Stimulated activated CD8-positive, alpha-beta memory T cell treated with anti-CD3 and anti-CD28 coated beads, Interleukin-4, amount 100 ng/mL, for 4 hours (primary cell): ENCODE data around the gene RAB12.
"Not testable (repeated sequence)": the region's sequence is repeated elsewhere in the genome, so short reads cannot be mapped to it uniquely, and the experiment has no call there.

ENCODE experiments used
- DNase-seq, 2 donors: peaks; one replicate each; pipeline ENCODE4 v3.0.0-alpha.2; 2020; ENCODE audit warnings: low read depth in 2 of 2, low spot score in 1 of 2

RAB12 gene, protein sequence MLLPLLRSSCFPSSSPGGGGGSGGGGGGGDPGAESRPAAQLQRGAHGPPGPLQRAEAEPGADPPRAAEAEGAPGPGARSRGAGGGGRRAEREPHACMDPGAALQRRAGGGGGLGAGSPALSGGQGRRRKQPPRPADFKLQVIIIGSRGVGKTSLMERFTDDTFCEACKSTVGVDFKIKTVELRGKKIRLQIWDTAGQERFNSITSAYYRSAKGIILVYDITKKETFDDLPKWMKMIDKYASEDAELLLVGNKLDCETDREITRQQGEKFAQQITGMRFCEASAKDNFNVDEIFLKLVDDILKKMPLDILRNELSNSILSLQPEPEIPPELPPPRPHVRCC

DNA sequence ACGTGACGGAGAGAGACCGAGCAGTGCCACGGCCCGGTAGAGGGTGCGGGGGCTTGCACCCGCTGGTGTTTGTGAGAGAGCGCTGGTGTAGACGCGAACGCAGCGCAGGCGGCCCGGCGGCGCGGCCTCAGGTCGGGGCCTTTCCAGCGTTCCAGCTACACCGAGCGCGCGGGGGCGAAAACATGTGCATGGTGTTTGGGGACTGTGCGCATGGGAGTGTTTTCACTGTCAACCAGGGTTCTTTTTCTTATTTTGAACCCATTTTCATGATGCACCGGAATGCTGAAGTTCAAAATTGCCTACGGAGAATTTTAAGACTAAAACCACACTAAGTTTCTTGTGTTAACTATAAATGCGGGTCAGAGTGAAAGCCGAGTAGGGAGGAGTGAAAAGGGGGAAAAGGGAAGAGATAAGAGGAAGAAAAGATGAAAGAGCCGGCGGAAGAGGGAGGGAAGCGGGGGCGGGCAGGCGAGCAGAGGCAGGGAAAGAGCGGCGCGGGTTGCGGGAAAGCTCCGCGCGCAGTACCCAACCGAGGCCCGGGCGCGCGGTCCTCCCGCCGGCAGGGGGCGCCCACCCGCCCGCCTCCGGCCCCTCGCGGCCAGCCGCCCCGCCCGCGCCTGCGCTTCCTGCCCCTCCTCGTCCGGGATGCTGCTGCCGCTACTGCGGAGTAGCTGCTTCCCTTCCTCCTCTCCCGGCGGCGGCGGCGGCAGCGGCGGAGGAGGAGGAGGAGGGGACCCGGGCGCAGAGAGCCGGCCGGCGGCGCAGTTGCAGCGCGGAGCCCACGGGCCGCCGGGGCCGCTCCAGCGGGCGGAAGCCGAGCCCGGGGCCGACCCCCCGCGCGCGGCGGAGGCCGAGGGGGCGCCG is at the start of gene RAB12:
Gene RAB12 (plus strand): TSS at position 643 of the 864 bp plus-strand sequence. CDS start 3 bp downstream, at position 646.
- peak; percentile 65 to 72 for DNase-seq

DNA sequence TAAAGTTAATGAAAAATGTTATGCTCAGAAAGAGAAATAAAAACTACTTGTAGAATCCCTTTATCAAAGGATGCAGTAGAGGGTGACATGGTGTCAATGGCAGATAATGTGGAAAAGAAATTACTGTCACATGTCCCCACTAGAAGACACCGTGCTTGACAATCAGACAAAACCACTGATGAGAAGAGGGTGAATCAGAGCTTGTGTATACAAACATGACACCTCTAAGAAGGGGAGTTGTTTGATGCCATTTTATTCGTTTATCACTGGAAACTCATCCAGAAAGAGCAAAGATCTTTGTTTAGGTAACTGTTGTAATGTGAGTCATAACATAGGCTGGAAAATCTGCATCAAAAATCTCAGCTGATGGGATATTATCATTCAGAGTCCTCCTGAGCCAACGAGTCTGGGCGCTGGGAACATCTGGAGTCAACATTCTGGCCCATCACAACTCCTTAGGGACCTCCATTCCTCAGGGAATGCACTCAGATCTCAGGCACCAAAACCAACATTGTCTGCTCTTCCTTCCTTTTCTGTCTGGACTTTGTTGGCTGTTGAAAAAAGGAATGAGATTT is 49.5 kb upstream of the RAB12 start:
- DNase-seq = no peak

DNA sequence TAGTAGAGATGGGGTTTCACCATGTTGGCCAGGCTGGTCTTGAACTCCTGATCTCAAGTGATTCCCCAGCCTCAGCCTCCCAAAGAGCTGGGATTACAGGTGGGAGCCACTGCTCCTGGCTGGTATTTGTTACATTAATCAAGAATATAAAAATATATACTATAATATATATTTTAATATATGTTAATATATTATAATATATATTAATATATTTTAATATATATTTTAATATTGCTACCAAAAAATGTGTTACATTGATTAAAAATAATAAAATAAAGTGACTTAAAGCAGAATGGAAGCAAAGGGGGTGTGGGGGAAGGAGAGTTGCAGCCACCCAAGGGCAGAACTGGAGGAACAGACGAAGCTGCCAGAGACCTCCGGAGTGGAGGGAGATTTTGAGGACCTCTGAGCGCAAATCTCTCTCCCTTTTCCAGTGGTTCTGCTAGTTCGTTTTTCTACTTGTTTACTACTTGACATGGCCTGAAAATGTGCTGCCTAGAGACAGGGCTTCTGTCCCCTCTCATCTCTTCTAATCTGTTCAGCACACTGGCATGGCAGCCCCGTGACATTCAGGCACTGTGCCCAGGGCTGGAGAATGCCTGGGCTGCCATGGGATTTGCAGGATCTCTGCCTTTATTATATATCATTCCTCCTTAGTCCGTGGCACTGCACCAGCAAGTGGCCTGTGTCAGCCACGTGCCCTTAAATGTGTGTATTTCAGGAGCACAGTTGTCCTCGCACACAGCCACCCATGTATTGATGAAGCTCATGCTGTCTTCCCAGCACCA is 47.9 kb upstream of the RAB12 start:
- DNase-seq = no peak

DNA sequence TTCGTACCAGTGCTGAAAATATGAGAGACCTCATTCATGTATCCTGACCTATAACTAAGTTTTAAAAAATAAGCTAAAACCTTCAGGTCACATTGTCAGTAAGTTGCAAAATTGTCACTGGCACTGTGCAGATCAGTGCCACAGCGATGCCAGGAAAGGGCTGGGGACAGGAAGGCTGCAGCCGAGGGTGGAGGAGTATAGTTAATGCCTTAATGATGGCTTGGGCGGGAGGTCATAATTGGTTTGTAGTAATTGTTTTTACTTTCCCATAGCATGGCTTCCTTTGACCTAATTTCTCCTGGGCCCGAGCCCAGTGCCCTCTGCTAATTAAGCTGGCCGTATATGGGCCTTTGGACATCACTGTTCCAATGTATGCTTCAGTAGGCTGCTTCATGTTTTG is 47.2 kb upstream of the RAB12 start:
- DNase-seq = no peak

DNA sequence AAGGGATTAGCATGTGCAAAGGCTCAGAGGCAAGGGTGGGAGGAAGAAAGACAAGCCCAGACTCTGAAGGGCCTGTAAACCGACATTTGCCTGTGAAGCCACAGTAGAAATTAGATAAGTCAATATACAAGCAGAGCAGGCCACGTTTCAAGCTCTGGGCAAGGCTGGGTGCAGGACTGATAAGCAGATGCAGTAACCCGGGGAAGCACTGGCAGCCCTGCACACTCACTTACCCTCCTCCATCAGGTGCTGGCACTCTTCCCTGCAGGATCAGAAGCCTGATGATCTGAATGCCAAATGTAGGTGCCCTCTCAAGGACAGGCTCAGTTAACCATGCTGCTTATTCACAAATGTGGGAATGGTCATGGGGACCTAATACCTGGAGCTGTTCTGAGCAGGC is 46.3 kb upstream of the RAB12 start:
- DNase-seq = no peak

DNA sequence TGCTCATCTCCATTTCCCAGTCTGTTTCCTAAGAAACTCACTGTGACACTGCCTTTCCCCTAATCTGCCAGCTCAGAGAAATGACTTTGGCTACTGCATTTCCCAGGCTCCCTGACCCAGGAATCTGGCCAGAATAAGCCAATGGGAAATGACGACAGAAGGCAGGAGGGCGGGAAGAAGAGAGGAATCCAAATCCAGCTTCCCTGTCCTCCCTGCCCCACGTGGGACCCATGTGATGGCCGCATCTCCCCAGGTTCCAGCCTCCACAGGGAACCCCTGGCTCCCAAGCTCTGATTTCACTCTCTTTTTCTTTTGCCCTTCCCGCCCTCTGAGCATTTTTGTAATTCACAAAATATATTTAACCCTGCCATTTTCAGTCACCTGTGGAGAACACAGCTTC is 37.8 kb upstream of the RAB12 start:
- no peak for DNase-seq

DNA sequence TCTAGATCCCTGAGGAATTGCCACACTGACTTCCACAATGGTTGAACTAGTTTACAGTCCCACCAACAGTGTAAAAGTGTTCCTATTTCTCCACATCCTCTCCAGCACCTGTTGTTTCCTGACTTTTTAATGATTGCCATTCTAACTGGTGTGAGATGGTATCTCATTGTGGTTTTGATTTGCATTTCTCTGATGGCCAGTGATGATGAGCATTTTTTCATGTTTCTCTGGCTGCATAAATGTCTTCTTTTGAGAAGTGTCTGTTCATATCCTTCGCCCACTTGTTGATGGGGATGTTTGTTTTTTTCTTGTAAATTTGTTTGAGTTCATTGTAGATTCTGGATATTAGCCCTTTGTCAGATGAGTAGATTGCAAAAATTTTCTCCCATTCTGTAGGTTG is 35.5 kb upstream of the RAB12 start:
- DNase-seq = not testable (repeated sequence)

DNA sequence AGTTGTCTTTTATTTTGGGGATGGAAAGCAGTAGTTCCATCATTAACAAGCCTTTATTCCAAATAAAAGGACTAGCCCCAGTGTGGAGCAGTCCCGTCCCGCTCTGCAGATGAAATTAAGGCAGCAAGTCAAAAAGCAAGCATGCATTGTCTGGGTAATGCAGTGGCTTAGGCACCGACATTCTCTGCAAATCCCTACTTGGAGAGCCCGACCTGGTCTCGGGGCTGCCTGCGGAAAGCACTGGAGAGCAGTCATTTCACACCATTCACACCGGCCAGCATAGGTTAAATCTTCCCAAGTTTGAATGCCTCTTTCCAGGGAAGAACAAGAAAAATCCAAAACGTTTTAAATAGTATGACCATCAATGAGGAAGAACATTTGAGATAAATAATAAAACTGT is 24.4 kb upstream of the RAB12 start:
- DNase-seq = no peak

DNA sequence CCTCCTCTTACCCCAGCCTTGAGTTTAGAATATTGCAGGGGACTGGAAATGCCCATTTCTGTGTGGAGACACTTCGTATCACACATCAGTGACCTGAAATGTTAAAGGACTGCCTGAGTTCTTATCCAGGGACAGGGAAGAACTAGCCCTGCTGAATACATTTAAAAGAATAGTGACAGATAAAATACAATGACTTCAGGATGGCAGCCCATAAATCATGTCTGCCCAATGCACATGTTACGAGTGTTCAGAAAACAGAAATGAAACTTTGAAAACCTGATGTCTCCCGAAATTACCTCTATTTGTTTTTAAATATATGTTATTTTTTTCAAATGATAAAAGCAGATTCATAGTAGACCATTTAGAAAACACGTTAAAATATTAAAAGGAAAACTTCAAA is 22.3 kb upstream of the RAB12 start:
- DNase-seq = no peak

DNA sequence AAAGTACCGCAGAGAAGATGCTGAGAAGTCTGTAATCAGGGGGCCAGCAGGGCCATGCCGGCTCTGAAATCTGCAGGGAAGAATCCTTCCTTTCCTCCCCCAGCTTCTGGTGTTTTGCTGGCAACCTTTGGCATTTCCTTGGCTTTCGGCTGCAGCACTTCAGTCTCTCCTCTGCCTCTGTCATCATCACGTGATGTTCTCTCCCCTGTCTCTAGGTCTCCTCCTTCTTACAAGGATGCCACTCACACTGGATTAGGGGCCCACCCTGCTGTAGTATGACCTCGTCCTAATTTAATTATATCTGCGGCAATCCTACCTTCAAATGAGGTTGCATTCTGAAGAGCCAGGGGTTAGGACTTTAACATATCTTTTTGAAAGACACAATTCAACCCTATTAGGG is 13.8 kb upstream of the RAB12 start:
- no peak for DNase-seq

DNA sequence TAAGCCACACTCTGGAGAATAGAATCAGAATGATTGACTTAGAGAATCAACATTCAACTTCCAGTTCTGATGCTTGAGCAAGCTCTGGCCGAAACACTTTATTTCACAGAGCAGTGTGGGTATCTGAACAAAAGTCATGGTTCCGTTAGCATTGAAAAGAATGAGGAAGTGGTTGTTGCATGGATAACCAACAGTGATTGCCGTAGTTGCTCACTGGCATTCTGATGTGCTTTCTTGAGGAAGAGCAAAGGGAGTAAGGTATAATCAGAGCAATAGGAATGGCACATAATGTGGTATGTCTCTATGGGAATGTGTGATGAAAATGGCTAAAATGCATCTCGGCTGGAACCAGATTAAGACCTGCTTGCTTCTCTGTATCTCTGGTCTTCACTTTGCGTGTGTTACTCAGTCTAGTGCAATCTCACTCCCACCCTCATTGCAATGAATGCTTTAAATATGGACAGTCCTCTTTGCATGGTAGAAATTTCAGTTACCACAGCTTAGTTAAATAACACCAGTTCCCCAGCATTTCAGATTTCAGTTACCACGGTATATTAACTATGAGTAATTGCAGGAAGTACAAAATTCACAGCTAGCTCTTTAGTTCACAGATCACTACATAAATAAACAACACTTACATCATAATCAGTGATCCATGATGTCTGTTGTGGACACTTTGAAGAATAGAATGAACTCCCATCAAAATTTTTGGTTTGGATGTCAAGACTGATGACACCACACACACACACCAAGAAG is 7.8 kb upstream of the RAB12 start:
- no peak for DNase-seq

DNA sequence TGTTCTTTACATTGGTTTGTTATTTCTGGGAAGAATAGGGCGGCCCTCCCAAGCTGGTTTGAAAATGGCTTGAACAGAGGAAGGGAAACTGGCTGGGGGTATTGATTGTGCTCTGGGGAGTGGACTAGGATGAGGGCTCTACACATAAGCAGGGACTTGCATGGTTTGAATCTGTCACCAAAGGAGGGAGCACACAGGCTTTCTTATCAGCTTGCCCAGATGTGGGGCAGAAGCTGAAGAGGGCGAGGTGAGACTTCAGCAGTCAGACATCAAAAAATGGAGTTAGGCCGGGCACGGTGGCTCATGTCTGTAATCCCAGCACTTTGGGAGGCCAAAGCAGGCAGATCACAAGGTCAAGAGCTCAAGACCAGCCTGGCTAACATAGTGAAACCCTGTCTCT is 7.2 kb upstream of the RAB12 start:
- DNase-seq = no peak

DNA sequence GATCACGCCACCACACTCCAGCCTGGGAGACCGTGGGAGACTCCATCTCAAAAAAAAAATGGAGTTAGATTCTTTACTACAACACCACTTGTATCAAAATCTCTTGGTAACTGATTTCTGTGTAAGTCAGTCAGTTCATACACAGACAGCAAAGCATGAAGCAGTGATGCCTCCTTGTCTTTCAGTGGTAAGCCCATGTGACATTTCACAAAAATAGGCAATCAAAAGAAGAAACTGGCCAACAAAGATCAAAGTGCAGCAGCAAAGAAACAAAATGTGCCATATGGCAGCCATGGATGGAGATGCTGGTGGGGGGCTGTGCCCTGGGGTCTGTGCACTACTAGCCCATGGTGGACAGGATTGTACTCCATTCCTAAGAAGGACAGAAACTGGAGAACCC is 6.7 kb upstream of the RAB12 start:
- DNase-seq = no peak

DNA sequence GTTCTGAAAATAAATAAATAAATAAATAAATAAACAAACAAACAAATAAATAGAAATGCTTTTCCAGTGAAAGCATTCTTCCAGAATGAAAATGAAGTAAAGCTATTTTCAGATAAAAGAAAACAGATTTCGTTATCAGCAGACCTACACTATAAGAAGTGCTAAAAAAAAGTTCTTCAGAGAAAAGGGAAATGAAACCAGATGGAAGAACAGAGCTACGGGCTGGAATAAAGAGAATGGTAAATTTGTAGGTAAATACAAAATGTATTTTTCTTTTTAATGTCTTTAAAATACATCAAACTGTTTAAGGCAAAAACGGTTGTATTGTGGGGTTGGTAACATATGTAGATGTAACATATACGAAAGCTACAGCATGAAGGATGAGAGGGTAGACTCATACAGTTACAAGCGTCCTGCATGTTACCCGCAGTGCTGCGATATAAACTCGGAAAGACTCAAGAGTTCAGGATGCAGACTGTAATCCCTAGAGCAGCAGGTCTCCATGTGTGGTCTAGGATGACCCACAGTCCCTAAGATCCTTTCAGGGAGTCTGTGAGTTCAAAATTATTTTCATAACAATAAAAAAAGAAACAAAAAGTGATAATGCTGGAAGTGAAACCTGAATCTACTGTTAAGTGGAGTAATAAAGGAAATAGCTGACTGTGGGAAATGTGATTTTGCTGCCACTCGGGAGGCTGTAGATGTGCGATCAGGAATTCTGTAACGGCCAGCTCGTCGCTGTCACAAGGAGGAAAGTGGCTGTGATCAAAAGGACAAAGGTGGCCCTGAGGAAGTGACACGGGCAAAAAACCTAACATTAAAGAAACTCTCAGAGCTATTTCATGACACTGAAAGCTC is 5.3 kb upstream of the RAB12 start:
- no peak for DNase-seq

DNA sequence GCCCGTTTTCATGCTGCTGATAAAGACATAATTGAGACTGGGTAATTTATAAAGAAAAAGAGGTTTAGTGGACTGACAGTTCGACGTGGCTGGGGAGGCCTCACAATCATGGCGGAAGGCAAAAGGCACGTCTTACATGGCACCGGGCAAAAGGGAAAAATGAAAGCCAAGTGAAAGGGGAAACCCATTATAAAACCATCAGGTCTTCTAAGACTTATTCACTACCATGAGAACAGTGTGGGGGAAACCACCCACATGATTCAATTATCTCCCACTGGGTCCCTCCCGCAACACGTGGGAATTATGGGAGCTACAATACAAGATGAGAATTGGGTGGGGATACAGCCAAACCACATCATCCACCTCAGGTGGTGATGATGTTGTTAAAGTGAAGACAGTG is 3.3 kb upstream of the RAB12 start:
- DNase-seq = no peak

DNA sequence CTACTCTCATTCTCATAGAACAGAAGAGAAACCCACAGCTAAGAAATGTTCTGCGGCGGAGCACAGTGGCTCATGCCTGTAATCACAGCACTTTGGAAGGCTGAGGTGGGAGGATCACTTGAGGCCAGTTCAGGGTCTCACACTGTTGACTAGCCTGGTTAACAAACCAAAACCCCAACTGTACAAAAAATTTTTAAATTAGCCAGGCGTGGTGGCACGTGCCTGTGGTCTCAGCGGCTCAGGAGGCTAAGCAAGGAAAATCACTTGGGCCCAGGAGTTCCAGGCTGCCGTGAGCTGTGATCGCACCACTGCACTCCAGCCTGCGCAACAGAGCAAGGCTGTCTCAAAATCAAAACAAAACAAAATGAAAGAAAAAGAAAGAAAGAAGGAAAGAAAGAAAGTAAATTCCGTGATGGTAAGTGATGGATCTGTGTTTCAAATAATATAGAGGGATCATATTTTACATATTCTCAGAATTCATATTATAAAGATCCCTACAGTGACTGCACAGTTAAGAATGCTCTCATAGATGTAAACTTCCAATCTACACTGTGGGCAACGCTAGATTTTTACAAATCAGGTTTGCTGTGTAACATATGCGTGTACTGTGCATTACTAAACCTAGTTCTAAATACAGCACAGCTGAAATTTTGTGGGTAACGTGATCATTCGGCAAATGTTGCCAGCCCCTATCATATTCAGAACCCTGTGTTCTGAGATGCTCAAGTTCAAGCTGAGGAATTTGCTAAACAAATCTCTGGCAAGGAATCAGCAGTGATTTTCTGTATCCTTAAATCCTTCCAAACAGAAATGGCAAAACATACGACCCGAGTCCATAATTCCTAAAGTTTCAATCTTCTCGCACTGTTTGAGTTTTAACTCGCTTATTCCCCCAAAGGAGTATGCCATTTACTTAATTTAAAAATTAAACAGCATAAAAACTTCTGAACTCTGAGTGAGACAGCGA is 1.2 kb upstream of the RAB12 start:
- no peak for DNase-seq

DNA sequence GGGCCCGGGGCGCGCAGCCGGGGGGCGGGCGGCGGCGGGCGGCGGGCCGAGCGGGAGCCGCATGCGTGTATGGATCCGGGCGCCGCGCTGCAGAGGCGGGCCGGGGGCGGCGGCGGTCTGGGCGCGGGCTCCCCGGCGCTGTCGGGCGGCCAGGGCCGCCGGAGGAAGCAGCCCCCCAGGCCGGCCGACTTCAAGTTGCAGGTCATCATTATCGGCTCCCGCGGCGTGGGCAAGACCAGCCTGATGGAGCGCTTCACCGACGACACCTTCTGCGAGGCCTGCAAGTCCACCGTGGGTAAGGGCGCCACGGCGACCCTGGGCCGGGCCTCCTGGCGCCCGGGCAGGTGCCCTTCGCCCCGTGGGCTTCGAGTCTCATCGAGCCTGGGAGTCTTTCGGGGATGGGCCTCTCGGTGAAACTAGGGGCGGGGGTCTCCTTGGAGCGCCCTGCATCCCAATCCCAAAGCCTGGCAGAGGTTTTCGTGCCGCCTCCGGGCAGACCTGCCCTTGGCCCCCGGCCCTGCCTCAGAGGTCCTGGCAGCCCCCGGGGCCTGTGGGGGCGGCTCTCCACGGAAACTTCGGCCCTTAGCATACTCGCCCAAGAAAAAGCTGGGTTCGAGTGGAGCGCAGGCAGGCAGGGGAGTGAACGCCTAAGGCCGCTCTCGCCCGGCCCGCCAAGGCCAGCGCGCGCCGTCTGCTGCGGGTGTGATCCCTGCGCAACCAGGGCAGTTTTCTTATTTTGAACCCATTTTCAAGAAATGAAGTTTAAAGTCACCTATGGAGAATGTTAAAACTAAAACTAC is 622 bp downstream of the RAB12 start:
- no peak for DNase-seq

DNA sequence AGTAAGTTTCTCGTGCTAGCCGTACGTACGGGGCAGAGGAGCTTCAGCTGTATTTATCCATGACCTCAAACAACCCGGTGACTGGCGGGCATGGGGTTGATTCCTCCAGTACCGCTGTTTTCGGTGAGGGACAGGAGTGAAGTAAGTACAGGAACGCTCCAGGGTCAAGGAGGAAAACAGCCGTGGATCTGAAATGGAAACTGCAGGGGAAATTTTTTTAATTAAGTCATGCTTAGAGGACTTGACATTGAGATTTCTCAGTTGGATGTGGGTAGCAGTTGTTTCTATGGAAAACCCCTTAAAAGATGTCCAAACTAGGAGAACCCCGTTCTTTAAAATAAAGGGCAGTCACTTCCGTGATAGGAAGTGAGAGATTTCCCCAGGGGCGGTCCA is 1.2 kb downstream of the RAB12 start:
- no peak for DNase-seq
